Measurements from ENCODE around the gene RPL22L1.

DNA sequence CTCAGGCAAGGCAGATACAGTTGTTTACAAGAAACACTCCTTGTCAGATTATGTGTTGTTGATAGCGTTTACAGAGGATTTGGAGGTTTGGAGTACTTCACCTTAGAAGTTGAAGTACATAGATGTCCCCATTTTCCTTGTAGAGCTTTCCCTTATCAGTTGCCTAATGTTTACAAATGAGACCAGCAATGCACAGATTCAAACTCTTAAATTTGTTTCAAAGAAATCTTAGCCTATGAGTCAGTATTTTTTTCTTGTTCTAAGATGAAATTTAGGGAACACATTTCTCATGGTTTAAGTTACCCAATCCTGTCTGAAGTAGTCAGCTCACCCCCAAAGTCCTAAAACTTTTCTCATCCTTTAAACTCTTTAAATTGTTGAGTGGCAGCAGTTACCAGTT, 44.7 kb upstream of the RPL22L1 start:
- TF ChIP-seq, protein P1, sequence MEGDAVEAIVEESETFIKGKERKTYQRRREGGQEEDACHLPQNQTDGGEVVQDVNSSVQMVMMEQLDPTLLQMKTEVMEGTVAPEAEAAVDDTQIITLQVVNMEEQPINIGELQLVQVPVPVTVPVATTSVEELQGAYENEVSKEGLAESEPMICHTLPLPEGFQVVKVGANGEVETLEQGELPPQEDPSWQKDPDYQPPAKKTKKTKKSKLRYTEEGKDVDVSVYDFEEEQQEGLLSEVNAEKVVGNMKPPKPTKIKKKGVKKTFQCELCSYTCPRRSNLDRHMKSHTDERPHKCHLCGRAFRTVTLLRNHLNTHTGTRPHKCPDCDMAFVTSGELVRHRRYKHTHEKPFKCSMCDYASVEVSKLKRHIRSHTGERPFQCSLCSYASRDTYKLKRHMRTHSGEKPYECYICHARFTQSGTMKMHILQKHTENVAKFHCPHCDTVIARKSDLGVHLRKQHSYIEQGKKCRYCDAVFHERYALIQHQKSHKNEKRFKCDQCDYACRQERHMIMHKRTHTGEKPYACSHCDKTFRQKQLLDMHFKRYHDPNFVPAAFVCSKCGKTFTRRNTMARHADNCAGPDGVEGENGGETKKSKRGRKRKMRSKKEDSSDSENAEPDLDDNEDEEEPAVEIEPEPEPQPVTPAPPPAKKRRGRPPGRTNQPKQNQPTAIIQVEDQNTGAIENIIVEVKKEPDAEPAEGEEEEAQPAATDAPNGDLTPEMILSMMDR (IDR thresholded peaks at IDR 0.05; ENCODE audit: poor library complexity, severe bottlenecking): no peak
- no peak for TF ChIP-seq EZH2 (IDR thresholded peaks at IDR 0.05; ENCODE audit: borderline replicate concordance, insufficient read depth, low read length, poor library complexity, severe bottlenecking)
- no peak for TF ChIP-seq MXI1 (conservative IDR thresholded peaks at IDR 0.05; ENCODE audit: poor library complexity, severe bottlenecking)
- no peak for TF ChIP-seq RAD21 (conservative IDR thresholded peaks at IDR 0.05)
- TF ChIP-seq SMC3 (conservative IDR thresholded peaks at IDR 0.05; ENCODE audit: poor library complexity): no peak
- TF ChIP-seq POLR2AphosphoS5 (IDR thresholded peaks at IDR 0.05): no peak
- TF ChIP-seq EP300 (conservative IDR thresholded peaks at IDR 0.05; ENCODE audit: poor library complexity, severe bottlenecking): no peak
- no peak for TF ChIP-seq TAF1 (IDR thresholded peaks at IDR 0.05; ENCODE audit: low read depth)
- TF ChIP-seq, protein P2, sequence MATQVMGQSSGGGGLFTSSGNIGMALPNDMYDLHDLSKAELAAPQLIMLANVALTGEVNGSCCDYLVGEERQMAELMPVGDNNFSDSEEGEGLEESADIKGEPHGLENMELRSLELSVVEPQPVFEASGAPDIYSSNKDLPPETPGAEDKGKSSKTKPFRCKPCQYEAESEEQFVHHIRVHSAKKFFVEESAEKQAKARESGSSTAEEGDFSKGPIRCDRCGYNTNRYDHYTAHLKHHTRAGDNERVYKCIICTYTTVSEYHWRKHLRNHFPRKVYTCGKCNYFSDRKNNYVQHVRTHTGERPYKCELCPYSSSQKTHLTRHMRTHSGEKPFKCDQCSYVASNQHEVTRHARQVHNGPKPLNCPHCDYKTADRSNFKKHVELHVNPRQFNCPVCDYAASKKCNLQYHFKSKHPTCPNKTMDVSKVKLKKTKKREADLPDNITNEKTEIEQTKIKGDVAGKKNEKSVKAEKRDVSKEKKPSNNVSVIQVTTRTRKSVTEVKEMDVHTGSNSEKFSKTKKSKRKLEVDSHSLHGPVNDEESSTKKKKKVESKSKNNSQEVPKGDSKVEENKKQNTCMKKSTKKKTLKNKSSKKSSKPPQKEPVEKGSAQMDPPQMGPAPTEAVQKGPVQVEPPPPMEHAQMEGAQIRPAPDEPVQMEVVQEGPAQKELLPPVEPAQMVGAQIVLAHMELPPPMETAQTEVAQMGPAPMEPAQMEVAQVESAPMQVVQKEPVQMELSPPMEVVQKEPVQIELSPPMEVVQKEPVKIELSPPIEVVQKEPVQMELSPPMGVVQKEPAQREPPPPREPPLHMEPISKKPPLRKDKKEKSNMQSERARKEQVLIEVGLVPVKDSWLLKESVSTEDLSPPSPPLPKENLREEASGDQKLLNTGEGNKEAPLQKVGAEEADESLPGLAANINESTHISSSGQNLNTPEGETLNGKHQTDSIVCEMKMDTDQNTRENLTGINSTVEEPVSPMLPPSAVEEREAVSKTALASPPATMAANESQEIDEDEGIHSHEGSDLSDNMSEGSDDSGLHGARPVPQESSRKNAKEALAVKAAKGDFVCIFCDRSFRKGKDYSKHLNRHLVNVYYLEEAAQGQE (IDR thresholded peaks at IDR 0.05; ENCODE audit: borderline replicate concordance): no peak

Data from neural cell (in vitro differentiated cells).